ENCODE results near the gene ARHGAP6. TPM values are rescaled to one million over a fixed set of nuclear protein-coding genes. Genes with fewer than 3 reads are reported as not detected.

The ARHGAP6 gene
- total and polyA plus RNA-seq, 2 experiments from 2014 or later: 0.26 to 0.59 TPM

- H3K27ac Mint-ChIP-seq: no peak overlapping the region
- Histone ChIP-seq H3K79me2 (replicated peaks; ENCODE audit: insufficient read depth) (no peaks in the 10 kb centered on the region), H3K36me3 (ENCODE audit: insufficient read depth) (no peaks in the 10 kb centered on the region), H3K27me3 (ENCODE audit: insufficient read depth) (peaks cover 26% of the 10 kb centered on the region), H3K4me1 (ENCODE audit: insufficient read depth) (no peaks in the 10 kb centered on the region), H3F3A (replicated peaks; ENCODE audit: low read depth) (no peaks in the 10 kb centered on the region), H3K4me2 (no peak overlapping the region), H2AFZ (no peak overlapping the region), H3K4me3 (no peak overlapping the region), H3K27ac (ENCODE audit: low read depth) (no peak overlapping the region), H3K9me2 (ENCODE audit: insufficient read depth) (no peaks in the 10 kb centered on the region), H4K20me1 (replicated peaks; ENCODE audit: insufficient read depth) (no peaks in the 10 kb centered on the region)
- DNase-seq (ENCODE audit: low spot score) (no peak), ATAC-seq (no peak)
- TF ChIP-seq JUNB (IDR thresholded peaks at IDR 0.05; ENCODE audit: unreplicated experiment) (no peak), ZNF462 (CRISPR knock-in tag; IDR thresholded peaks at IDR 0.05) (no peak)
- TF ChIP-seq, protein P1, sequence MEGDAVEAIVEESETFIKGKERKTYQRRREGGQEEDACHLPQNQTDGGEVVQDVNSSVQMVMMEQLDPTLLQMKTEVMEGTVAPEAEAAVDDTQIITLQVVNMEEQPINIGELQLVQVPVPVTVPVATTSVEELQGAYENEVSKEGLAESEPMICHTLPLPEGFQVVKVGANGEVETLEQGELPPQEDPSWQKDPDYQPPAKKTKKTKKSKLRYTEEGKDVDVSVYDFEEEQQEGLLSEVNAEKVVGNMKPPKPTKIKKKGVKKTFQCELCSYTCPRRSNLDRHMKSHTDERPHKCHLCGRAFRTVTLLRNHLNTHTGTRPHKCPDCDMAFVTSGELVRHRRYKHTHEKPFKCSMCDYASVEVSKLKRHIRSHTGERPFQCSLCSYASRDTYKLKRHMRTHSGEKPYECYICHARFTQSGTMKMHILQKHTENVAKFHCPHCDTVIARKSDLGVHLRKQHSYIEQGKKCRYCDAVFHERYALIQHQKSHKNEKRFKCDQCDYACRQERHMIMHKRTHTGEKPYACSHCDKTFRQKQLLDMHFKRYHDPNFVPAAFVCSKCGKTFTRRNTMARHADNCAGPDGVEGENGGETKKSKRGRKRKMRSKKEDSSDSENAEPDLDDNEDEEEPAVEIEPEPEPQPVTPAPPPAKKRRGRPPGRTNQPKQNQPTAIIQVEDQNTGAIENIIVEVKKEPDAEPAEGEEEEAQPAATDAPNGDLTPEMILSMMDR (conservative IDR thresholded peaks at IDR 0.05; ENCODE audit: low read depth in 2 of 2): peak in 1 of 2 experiments; percentile 33; a peak in 3 of 4 replicates
- H3K4me1 Mint-ChIP-seq: no peaks in the 10 kb centered on the region
- H3K4me3 Mint-ChIP-seq: no peak overlapping the region
- H3K27me3 Mint-ChIP-seq (ENCODE audit: insufficient read depth, low read depth, poor library complexity): peaks cover 2% of the 10 kb centered on the region
- H3K9me3 Mint-ChIP-seq: no peaks in the 10 kb centered on the region
- H3K36me3 Mint-ChIP-seq (ENCODE audit: low read depth): no peaks in the 10 kb centered on the region
Measured at GRCh38 chrX:11543249-11543648, 122.5 kb downstream of the ARHGAP6 start.

GRCh38 chrX:11541510-11541909 lies 124.2 kb downstream of the ARHGAP6 start:
- Histone ChIP-seq H2AFZ (no peak overlapping the region), H3K79me2 (replicated peaks; ENCODE audit: insufficient read depth) (no peaks in the 10 kb centered on the region), H3K9me2 (ENCODE audit: insufficient read depth) (no peaks in the 10 kb centered on the region), H3F3A (replicated peaks; ENCODE audit: low read depth) (no peaks in the 10 kb centered on the region), H3K4me2 (no peak overlapping the region), H3K36me3 (ENCODE audit: insufficient read depth) (no peaks in the 10 kb centered on the region), H4K20me1 (replicated peaks; ENCODE audit: insufficient read depth) (no peaks in the 10 kb centered on the region), H3K27ac (ENCODE audit: low read depth) (no peak overlapping the region), H3K4me1 (ENCODE audit: insufficient read depth) (no peaks in the 10 kb centered on the region), H3K4me3 (no peak overlapping the region), H3K27me3 (ENCODE audit: insufficient read depth) (peaks cover 43% of the 10 kb centered on the region)
- H3K4me1 Mint-ChIP-seq: no peaks in the 10 kb centered on the region
- peaks cover 2% of the 10 kb centered on the region for H3K27me3 Mint-ChIP-seq (ENCODE audit: insufficient read depth, low read depth, poor library complexity)
- no peak overlapping the region for H3K4me3 Mint-ChIP-seq
- H3K36me3 Mint-ChIP-seq (ENCODE audit: low read depth): no peaks in the 10 kb centered on the region
- H3K9me3 Mint-ChIP-seq: no peaks in the 10 kb centered on the region
- no peak for ATAC-seq
- H3K27ac Mint-ChIP-seq: no peak overlapping the region
- DNase-seq (ENCODE audit: low spot score): no peak
- TF ChIP-seq EZH2phosphoT487 (IDR thresholded peaks at IDR 0.05; ENCODE audit: unreplicated experiment) (no peak), ZNF331 (CRISPR knock-in tag; IDR thresholded peaks at IDR 0.05; ENCODE audit: low read depth) (no peak), POLR2AphosphoS5 (IDR thresholded peaks at IDR 0.05; ENCODE audit: low read depth) (no peak), REST (IDR thresholded peaks at IDR 0.05; ENCODE audit: unreplicated experiment) (no peak), EZH2 (IDR thresholded peaks at IDR 0.05; ENCODE audit: low read depth, unreplicated experiment) (no peak), ZNF114 (CRISPR knock-in tag; IDR thresholded peaks at IDR 0.05) (no peak)
- TF ChIP-seq, protein P2, sequence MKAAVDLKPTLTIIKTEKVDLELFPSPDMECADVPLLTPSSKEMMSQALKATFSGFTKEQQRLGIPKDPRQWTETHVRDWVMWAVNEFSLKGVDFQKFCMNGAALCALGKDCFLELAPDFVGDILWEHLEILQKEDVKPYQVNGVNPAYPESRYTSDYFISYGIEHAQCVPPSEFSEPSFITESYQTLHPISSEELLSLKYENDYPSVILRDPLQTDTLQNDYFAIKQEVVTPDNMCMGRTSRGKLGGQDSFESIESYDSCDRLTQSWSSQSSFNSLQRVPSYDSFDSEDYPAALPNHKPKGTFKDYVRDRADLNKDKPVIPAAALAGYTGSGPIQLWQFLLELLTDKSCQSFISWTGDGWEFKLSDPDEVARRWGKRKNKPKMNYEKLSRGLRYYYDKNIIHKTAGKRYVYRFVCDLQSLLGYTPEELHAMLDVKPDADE (IDR thresholded peaks at IDR 0.05): no peak
